HG02852 (cell line): ENCODE results near the gene C13orf42.

Experiments used
- ATAC-seq: cut with Tn5 transposase; IDR thresholded peaks from one replicate; pipeline ENCODE4 v1.9.1; 2021; ENCODE audit warnings: mild to moderate bottlenecking, moderate library complexity; ENCODE audit not compliant: unreplicated experiment

The C13orf42 gene

GRCh38 chr13:51035978-51036377 lies 75.1 kb downstream of the C13orf42 start:
- ATAC-seq, result no peak

GRCh38 chr13:51035469-51035868 lies 75.6 kb downstream of the C13orf42 start:
- no peak for ATAC-seq

- ATAC-seq, result no peak
Measured at GRCh38 chr13:51034906-51035305, 76.2 kb downstream of the C13orf42 start.

GRCh38 chr13:51033421-51034185 lies 77.5 kb downstream of the C13orf42 start:
- ATAC-seq, result no peak

GRCh38 chr13:51032831-51033230 lies 78.2 kb downstream of the C13orf42 start:
- ATAC-seq, result no peak
